ENCODE data around the gene CPSF7. TPM values are rescaled to one million over a fixed set of nuclear protein-coding genes. Genes with fewer than 3 reads are reported as not detected.

CPSF7 gene
- total RNA-seq, 1 experiment from 2014 or later: 123 TPM

- no peaks in the 10 kb centered on the region for H3K27me3 ChIP-seq (replicated peaks; ENCODE audit: control insufficient read depth, insufficient read depth, low read length)
- H3K4me3 ChIP-seq (ENCODE audit: low read depth, low read length): no peak overlapping the region
Observed at GRCh38 chr11:61354208-61354607, 75.6 kb downstream of the CPSF7 start.

GRCh38 chr11:61353131-61354067, 76.4 kb downstream of the CPSF7 start:
- H3K9me3 Mint-ChIP-seq (ENCODE audit: unreplicated experiment): no peaks in the 10 kb centered on the region
- TF ChIP-seq CTCF (IDR thresholded peaks at IDR 0.05; ENCODE audit: insufficient read depth in 1 of 2, low read depth in 1 of 2, low read length in 1 of 2, severe bottlenecking in 1 of 2, unreplicated experiment in 1 of 2): no peak
- no peak overlapping the region for H3K27ac Mint-ChIP-seq (ENCODE audit: unreplicated experiment)
- H3K36me3 Mint-ChIP-seq (ENCODE audit: insufficient read depth, unreplicated experiment): peaks cover 6% of the 10 kb centered on the region
- Histone ChIP-seq H3K4me3 (ENCODE audit: low read depth, low read length) (no peak overlapping the region), H3K27me3 (replicated peaks; ENCODE audit: control insufficient read depth, insufficient read depth, low read length) (no peaks in the 10 kb centered on the region), H3K4me1 (no peaks in the 10 kb centered on the region), H3K9me3 (no peaks in the 10 kb centered on the region), H3K36me3 (ENCODE audit: control insufficient read depth, insufficient read depth, low read length) (no peaks in the 10 kb centered on the region)
- no peak overlapping the region for H3K4me3 Mint-ChIP-seq (ENCODE audit: unreplicated experiment)
- intact Hi-C loops (cut with micrococcal nuclease; ENCODE audit: unreplicated experiment): no loop called here
- no peaks in the 10 kb centered on the region for H3K27me3 Mint-ChIP-seq (ENCODE audit: insufficient read depth, unreplicated experiment)
- ChIA-PET CTCF (interaction anchor here (2.2 kb wide), 1 partner anchor 17 kb away, joined by 6 read pairs; no protein-coding TSS in a partner anchor), POLR2A (interaction anchor here (1.0 kb wide), 1 partner anchor 8 kb away, joined by 4 read pairs; the partner anchor contains the start of genes CYB561A3 and TMEM138)
- no peak for DNase-seq
- no peaks in the 10 kb centered on the region for H3K4me1 Mint-ChIP-seq (ENCODE audit: low read depth, unreplicated experiment)
- BruUV-seq (replicated peaks): no TSS peak

More at GRCh38 chr11:61354208-61354607, 75.6 kb downstream of the CPSF7 start:
- Mint-ChIP-seq H3K9me3 (ENCODE audit: unreplicated experiment) (no peaks in the 10 kb centered on the region), H3K36me3 (ENCODE audit: insufficient read depth, unreplicated experiment) (peaks cover 6% of the 10 kb centered on the region), H3K27me3 (ENCODE audit: insufficient read depth, unreplicated experiment) (no peaks in the 10 kb centered on the region), H3K27ac (ENCODE audit: unreplicated experiment) (no peak overlapping the region), H3K4me1 (ENCODE audit: low read depth, unreplicated experiment) (no peaks in the 10 kb centered on the region), H3K4me3 (ENCODE audit: unreplicated experiment) (no peak overlapping the region)
- intact Hi-C loops (cut with micrococcal nuclease; ENCODE audit: unreplicated experiment): no loop called here
- TF ChIP-seq CTCF (IDR thresholded peaks at IDR 0.05; ENCODE audit: insufficient read depth in 1 of 2, low read depth in 1 of 2, low read length in 1 of 2, severe bottlenecking in 1 of 2, unreplicated experiment in 1 of 2): no peak
- POLR2A ChIA-PET: no interaction called here
- Histone ChIP-seq H3K36me3 (ENCODE audit: control insufficient read depth, insufficient read depth, low read length) (no peaks in the 10 kb centered on the region), H3K9me3 (no peaks in the 10 kb centered on the region), H3K4me1 (no peaks in the 10 kb centered on the region)
- no peak for DNase-seq
- CTCF ChIA-PET: interaction anchor here (0.6 kb wide), 1 partner anchor 40 kb away, joined by 7 read pairs; no protein-coding TSS in a partner anchor
- BruUV-seq (replicated peaks): no TSS peak

Other genes with a start within 250 kb of the CPSF7 start
- not detected in 2 replicates for gene PGA3, start 226.5 kb downstream of the CPSF7 start, total RNA-seq (2022)
- gene PGA4, start 207.6 kb downstream of the CPSF7 start, total RNA-seq (2022): not detected in 2 replicates
- not detected in 2 replicates for gene PGA5, start 188.8 kb downstream of the CPSF7 start, total RNA-seq (2022)
- 17.7 and 18.6 TPM in 2 replicates for gene VWCE, start 134.7 kb downstream of the CPSF7 start, total RNA-seq (2022)
- gene DDB1, start 96.9 kb downstream of the CPSF7 start, total RNA-seq (2022): 284 and 303 TPM in 2 replicates
- gene TKFC, start 96.7 kb downstream of the CPSF7 start, total RNA-seq (2022): 86.2 and 99.0 TPM in 2 replicates
- 33.6 and 34.9 TPM in 2 replicates for gene CYB561A3, start 68.1 kb downstream of the CPSF7 start, total RNA-seq (2022)
- gene TMEM138, start 67.6 kb downstream of the CPSF7 start, total RNA-seq (2022): 46.3 and 48.3 TPM in 2 replicates
- gene TMEM216, start 37.4 kb downstream of the CPSF7 start, total RNA-seq (2022): 27.1 and 27.5 TPM in 2 replicates
- 49.2 and 52.1 TPM in 2 replicates for gene SDHAF2, start 149 bp upstream of the CPSF7 start, total RNA-seq (2022)
- 0.34 TPM in 1 of 2 replicates, not detected in the other for gene LRRC10B, start 78.8 kb upstream of the CPSF7 start, total RNA-seq (2022)
- gene SYT7, start 151.1 kb upstream of the CPSF7 start, total RNA-seq (2022): 32.8 and 33.5 TPM in 2 replicates

Data from Caco-2 (cell line).